Stimulated activated CD4-positive, alpha-beta T cell treated with anti-CD3 and anti-CD28 coated beads, Interleukin-1b, Interleukin-23, amount 100 ng/mL, for 48 hours (primary cell): ENCODE results near the gene EEPD1.
A peak's percentile ranks its signal among the peaks of the same experiment; 100 is the strongest.
"Not testable (repeated sequence)": the region's sequence is repeated elsewhere in the genome, so short reads cannot be mapped to it uniquely, and the experiment has no call there.

Experiments
- DNase-seq: peaks from one replicate; pipeline ENCODE4 v3.0.0-alpha.2; 2020

EEPD1 gene

DNA sequence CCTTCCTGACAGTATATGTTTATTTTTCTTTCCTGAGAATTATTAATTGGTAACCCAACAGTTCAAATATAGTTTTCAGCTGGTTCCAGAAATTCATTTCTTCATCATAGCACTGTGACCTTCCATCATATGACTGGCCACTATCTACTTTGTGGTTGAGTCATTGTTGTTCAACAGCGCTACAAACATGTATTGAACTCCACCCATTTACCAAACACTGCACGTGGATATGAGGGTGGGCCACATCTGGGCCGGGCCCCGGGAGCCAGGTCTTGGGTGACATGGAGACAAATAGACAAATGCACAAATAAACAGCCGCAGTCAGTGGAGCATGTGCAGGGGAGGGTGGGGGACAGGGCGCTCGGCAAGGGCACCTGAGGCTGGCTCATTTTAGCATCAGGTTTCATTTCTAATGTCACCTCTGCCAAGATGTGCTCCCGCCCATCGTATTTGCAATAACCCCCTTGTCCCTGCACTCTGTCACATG is 24.0 kb upstream of the EEPD1 start:
- DNase-seq = no peak

GRCh38 chr7:36130236-36130945 is 22.7 kb upstream of the EEPD1 start:
- DNase-seq = no peak

GRCh38 chr7:36131026-36131425 is 22.0 kb upstream of the EEPD1 start:
- DNase-seq = no peak

GRCh38 chr7:36131499-36131898 is 21.6 kb upstream of the EEPD1 start:
- DNase-seq = no peak

- DNase-seq = no peak
Observed at GRCh38 chr7:36132012-36132411, 21.0 kb upstream of the EEPD1 start.

GRCh38 chr7:36135700-36136099 is 17.4 kb upstream of the EEPD1 start:
- DNase-seq = no peak

DNA sequence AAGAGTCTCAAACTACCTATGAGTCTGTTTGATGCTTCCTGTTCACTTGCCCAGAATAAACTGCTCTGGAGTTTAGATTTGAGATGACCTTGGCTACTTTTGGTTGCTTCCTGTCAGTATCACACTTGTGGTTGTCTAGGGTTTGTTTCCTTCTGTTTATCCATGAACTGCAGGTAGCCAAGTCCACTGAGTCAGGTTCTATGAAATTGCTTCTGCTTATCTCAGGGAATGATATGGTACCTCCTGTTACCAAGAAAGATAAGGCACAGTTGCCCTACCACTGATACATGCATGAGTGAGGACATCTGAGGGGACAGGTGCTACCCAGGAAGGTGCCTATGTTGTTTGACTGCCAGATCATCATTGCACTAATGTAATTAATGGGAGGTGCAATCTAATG is 15.8 kb upstream of the EEPD1 start:
- no peak for DNase-seq

DNA sequence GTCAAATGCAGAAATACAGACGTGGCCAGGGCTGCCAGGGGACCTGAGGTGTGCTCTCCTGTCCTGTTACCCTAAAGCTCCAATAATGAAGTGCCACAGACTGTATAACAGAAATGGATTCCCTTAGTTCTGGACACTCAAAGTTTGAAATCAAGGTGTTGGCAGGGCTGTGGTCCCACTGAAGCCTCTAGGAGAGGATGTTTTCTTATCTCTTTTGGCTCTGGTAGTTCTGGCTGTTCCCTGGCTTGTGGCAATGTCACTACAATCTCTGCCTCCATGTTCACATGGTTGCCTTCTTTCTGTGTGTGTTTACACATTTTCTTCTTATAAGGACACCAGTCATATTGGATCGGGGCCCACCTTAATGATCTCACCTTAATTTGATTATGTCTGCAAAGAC is 15.3 kb upstream of the EEPD1 start:
- no peak for DNase-seq

DNA sequence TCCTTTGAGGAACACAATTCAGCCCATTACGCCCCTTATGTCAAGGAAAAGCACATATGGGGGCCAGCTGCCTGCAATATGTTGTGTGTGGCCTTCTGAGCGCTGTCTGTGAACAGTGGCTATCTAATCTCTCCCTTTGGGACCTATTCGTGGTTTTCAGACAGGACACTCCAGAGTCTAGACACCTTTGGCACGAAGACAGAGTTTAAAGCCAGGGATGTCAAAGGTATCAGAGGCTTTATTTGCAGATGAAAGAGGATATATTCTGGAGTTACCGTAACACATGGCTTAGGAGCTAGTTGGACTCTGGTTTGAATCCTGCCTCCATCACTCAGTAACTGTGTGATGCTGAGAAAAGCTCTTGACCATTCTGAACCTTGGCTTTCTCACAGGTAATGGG is 14.8 kb upstream of the EEPD1 start:
- DNase-seq = no peak

GRCh38 chr7:36141351-36141750 is 11.7 kb upstream of the EEPD1 start:
- DNase-seq = no peak

GRCh38 chr7:36141850-36142249 is 11.2 kb upstream of the EEPD1 start:
- no peak for DNase-seq

DNA sequence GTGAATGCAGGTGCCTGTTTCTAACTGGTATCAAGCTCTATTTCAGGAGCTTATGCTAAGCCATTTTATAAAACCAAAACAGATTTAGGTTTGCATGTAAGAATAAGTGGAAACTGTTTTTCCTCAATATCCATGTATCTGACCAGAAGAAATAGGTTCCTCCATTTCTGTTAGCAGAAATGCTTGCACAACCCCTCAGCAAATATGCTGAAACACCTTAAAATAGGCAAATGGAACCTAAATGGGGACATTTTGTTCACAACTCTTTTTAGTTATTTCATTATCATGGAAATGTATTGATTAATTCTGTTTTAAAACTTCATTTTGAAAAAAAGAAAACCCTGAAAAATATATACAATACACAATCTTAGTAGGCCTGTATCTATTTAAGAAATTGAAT is 8.9 kb upstream of the EEPD1 start:
- DNase-seq = no peak

GRCh38 chr7:36145686-36146085 is 7.4 kb upstream of the EEPD1 start:
- no peak for DNase-seq

- no peak for DNase-seq
Observed at GRCh38 chr7:36147361-36147760, 5.7 kb upstream of the EEPD1 start.

GRCh38 chr7:36148422-36149065 is 4.5 kb upstream of the EEPD1 start:
- no peak for DNase-seq

- DNase-seq = not testable (repeated sequence)
Observed at GRCh38 chr7:36149240-36149639, 3.8 kb upstream of the EEPD1 start.

DNA sequence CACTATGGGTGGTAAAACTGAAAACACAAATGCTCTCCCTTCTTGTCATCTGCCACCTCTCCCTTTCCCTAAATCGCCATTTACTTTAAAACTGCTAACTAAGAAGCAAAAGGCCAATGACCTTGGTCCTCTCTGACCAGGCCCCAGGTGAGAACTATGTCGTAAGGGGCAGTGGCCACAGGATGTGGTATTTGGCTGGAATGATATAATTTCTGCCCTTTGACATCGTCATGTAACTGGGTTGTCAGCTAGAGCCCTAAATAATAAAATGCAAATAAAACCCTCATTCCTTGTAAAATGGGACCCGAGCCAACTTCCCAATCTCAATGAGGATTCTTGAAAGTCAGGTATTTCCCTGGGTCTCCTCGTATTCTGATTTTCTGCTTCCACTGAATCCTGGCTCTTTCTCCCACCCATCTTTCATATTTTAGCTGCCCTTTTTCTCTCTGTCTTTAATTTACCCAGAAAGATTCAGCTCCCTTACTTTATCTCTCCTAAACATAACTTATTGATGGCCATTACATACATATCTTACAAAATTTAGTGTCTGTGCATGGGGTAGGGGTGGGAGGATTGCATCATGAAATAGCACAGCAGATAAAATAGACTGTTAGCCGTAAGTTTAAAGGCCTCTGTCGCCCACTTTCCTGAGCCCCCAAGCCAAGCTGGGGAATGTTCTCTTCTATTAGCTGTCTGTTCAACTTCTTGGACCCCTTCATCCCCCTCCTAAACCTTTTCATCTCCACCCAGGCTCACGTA is 3.2 kb upstream of the EEPD1 start:
- DNase-seq = no peak

- no peak for DNase-seq
Observed at GRCh38 chr7:36151921-36152755, 916 bp upstream of the EEPD1 start.

DNA sequence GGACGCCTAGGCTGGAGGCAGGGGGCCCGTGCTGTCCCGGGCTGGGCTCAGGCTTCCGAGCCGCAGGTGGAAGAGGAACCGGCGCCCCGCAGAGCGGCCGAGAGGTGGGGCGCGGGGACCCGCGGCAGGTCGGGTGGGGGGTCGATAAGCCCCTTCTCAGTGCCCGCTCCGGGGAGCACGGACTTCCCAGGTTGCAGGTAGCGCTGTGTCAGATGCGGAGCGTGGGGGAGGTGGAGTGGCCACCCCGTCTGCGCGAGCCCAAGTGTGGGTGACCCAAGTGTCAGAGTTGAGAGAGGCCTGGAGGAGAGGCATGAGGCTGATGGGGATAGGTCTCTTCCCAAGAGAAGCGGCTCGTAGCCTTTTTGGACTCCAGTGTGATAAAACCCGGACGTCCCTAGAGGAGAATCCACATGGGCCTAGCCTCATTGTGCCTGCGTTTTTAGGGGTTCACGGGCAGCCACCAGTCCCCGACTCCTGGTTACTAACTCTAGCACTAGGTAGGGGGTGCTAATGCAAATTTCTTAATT is 580 bp downstream of the EEPD1 start:
- peak; percentile 8 for DNase-seq

DNA sequence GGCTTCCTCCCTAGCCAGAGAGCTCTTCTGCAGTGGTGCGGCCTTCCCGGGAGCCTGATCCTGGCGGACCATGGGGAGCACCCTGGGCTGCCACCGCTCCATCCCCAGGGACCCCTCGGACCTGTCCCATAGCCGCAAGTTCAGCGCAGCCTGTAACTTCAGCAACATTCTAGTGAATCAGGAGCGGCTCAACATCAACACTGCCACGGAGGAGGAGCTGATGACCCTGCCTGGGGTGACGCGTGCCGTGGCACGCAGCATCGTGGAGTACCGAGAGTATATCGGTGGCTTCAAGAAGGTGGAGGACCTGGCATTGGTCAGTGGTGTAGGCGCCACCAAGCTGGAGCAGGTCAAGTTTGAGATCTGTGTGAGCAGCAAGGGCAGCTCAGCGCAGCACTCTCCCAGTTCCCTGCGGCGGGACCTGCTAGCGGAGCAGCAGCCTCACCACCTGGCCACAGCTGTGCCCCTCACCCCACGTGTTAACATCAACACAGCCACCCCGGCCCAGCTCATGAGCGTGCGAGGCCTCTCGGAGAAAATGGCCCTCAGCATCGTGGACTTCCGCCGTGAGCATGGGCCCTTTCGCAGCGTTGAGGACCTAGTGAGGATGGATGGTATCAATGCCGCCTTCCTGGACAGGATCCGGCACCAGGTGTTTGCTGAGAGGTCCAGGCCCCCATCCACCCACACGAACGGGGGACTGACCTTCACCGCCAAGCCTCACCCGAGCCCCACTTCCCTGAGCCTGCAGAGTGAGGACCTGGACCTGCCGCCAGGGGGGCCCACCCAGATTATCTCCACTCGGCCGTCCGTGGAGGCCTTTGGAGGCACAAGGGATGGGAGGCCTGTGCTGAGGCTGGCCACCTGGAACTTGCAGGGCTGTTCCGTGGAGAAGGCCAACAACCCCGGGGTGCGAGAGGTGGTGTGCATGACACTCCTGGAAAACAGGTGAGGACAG is 1.5 kb downstream of the EEPD1 start:
- DNase-seq = no peak

GRCh38 chr7:36155811-36156361 is 2.8 kb downstream of the EEPD1 start:
- no peak for DNase-seq
